Gastrocnemius medialis (tissue), 4 donors: ENCODE results near the gene COL9A3. TPM values are rescaled to one million over a fixed set of nuclear protein-coding genes. Genes with fewer than 3 reads are reported as not detected.

ENCODE experiments used
- ATAC-seq, 2 donors: fragments of 150-250 bp; one replicate each; pipeline ENCODE4 v1.9.1; 2016
- DNase-seq, 2 donors: peaks; one replicate each; pipeline ENCODE4 v3.0.0-alpha.2; 2019
- H3K27ac ChIP-seq, 4 donors: fragments of 200-600 bp; sonication (generic); 1 replicate in 1 of 4; 2 replicates in 3 of 4; pipeline ENCODE4 v1.5.1; 2016 to 2018; ENCODE audit warnings: mild to moderate bottlenecking in 2 of 4, moderate library complexity in 1 of 4
- H3K27me3 ChIP-seq, 3 donors: fragments of 200-600 bp; sonication (generic) in 2 of 3; 1 replicate in 1 of 3; 2 replicates in 2 of 3; pipeline versions ENCODE4 v1.5.1 to v1.6.0; 2016 to 2019; ENCODE audit warnings: mild to moderate bottlenecking in 1 of 3, moderate library complexity in 1 of 3
- H3K36me3 ChIP-seq, 2 donors: fragments of 200-600 bp; sonication (generic) in 1 of 2; one replicate each; pipeline ENCODE4 v1.5.1; 2017 to 2018
- H3K4me1 ChIP-seq, 2 donors: fragments of 200-600 bp; sonication (generic) in 1 of 2; one replicate each; pipeline ENCODE4 v1.5.1; 2016 to 2017; ENCODE audit warnings: mild to moderate bottlenecking in 2 of 2
- H3K4me3 ChIP-seq, 4 donors: fragments of 200-600 bp; sonication (generic) in 3 of 4; 1 replicate in 1 of 4; 2 replicates in 3 of 4; pipeline ENCODE4 v1.5.1; 2016 to 2019; ENCODE audit warnings: mild to moderate bottlenecking in 2 of 4
- H3K9me3 ChIP-seq, 3 donors: fragments of 200-600 bp; sonication (generic) in 2 of 3; 1 replicate in 1 of 3; 2 replicates in 2 of 3; pipeline ENCODE4 v1.5.1; 2016 to 2019
- POLR2A ChIP-seq, 2 donors: fragments of 450-650 bp; IDR thresholded peaks; one replicate each; pipeline ENCODE4 v1.6.1; 2017; ENCODE audit warnings: antibody characterized with exemption in 2 of 2, mild to moderate bottlenecking in 2 of 2, moderate library complexity in 2 of 2
- in situ Hi-C, 4 donors: fragments of 200-750 bp; cut with MboI; loops; one replicate each; pipeline versions ENCODE4 v1.15.0 to v1.8.0; 2017; ENCODE audit warnings: low sequenced_read_pairs in 4 of 4
- intact Hi-C: fragments of 100-400 bp; cut with DNase I; formaldehyde crosslinking; loops from one replicate; pipeline ENCODE4 v1.15.1; 2023; ENCODE audit warnings: low total_unique reads
- total RNA-seq, 4 donors: library from RNA; depleted of rRNA; stranded (reverse); fragments of >200 nt; gene quantifications; one replicate each; pipeline versions ENCODE4 v1.1.0 to v1.2.3, GENCODE V29; 2016
- TF ChIP-seq, protein P1 (sequence below), 5 experiments: fragments of 450-650 bp in 3 of 5; fragments of 200-600 bp in 2 of 5; sonication (generic) in 2 of 5; IDR thresholded peaks in 4 of 5; conservative IDR thresholded peaks in 1 of 5; 1 replicate in 4 of 5; 2 replicates in 1 of 5; pipeline ENCODE4 v1.5.1; 2016 to 2019; ENCODE audit warnings: antibody characterized with exemption in 5 of 5, mild to moderate bottlenecking in 3 of 5, moderate library complexity in 3 of 5

Gene COL9A3
- total RNA-seq, 4 donors from 2014 or later, result 0.41 to 4.1 (median 1.6) TPM

- Histone ChIP-seq H3K27me3 (no peaks in the 10 kb centered on the region), H3K4me1 (peaks cover 9% of the 10 kb centered on the region in 2 donors), H3K36me3 (peaks cover 0 to 14% of the 10 kb centered on the region in 2 donors), H3K4me3 (no peak overlapping the region), H3K9me3 (no peaks in the 10 kb centered on the region), H3K27ac (no peak overlapping the region)
- DNase-seq, result no peak
- ATAC-seq, result no peak
- no peak for TF ChIP-seq POLR2A (IDR thresholded peaks at IDR 0.05)
- TF ChIP-seq, protein P1, sequence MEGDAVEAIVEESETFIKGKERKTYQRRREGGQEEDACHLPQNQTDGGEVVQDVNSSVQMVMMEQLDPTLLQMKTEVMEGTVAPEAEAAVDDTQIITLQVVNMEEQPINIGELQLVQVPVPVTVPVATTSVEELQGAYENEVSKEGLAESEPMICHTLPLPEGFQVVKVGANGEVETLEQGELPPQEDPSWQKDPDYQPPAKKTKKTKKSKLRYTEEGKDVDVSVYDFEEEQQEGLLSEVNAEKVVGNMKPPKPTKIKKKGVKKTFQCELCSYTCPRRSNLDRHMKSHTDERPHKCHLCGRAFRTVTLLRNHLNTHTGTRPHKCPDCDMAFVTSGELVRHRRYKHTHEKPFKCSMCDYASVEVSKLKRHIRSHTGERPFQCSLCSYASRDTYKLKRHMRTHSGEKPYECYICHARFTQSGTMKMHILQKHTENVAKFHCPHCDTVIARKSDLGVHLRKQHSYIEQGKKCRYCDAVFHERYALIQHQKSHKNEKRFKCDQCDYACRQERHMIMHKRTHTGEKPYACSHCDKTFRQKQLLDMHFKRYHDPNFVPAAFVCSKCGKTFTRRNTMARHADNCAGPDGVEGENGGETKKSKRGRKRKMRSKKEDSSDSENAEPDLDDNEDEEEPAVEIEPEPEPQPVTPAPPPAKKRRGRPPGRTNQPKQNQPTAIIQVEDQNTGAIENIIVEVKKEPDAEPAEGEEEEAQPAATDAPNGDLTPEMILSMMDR (IDR thresholded peaks at IDR 0.05 in 4 of 5, conservative IDR thresholded peaks at IDR 0.05 in 1 of 5), result no peak
- intact Hi-C loops, result no loop called here
- in situ Hi-C loops, result no loop called here
Measured at GRCh38 chr20:62856931-62857619, 40.2 kb downstream of the COL9A3 start.

DNA sequence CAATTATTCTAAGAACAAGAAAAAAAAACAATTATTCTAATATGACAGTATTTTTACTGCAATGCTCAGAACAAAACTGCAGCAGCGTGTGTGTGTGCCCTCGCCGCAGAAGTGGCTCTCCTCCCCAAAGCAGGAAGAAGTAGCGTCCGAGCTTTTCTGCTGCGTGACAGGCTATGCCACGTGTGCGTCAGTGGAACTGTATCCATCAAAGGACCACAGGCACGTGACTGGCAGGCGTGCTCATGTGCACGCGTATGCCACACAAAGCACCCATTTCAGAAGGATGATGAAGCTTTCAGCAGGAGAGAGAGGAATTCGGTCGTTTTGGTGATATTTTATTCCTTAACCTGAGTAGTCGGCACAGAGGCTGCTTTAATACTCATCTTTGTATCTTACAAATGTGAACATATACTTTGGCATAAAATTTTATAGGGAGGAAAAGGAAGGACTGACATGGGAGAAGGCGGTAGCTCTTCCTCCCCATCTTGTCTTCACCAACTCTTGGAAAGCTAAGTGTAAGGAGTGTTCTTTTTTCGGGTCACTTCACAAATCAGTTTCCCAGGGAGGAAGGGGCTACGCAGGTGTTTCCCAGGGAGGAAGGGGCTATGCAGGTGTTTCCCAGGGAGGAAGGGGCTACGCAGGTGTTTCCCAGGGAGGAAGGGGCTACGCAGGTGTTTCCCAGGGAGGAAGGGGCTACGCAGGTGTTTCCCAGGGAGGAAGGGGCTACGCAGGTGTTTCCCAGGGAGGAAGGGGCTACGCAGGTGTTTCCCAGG lies 41.4 kb downstream of the COL9A3 start:
- Histone ChIP-seq H3K4me1 (peaks cover 9% of the 10 kb centered on the region in 2 donors), H3K36me3 (peaks cover 0 to 9% of the 10 kb centered on the region in 2 donors), H3K4me3 (no peak overlapping the region), H3K9me3 (no peaks in the 10 kb centered on the region), H3K27ac (no peak overlapping the region), H3K27me3 (no peaks in the 10 kb centered on the region)
- intact Hi-C loops (no loop called here), in situ Hi-C loops (no loop called here)
- DNase-seq (no peak), ATAC-seq (no peak)
- TF ChIP-seq POLR2A (IDR thresholded peaks at IDR 0.05), result no peak
- TF ChIP-seq, protein P1 (IDR thresholded peaks at IDR 0.05 in 4 of 5, conservative IDR thresholded peaks at IDR 0.05 in 1 of 5), result no peak

DNA sequence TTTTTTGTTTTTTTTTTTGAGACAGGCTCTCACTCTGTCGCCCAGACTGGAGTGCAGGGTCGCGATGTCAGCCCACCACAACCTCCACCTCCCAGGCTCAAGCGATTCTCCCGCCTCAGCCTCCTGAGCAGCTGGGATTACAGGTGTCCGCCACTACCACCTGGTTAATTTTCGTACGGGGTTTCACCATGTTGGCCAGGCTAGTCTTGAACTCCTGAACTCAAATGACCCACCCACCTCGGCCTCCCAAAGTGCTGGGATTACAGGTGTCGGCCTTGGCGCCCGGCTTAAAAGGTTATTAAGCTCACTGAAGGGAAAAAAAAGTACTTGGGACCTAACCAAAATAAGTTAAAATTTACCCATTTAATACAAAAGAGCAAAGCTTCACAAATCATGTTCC lies 42.9 kb downstream of the COL9A3 start:
- no peaks in the 10 kb centered on the region for H3K9me3 ChIP-seq
- H3K36me3 ChIP-seq, result peaks cover 0 to 9% of the 10 kb centered on the region in 2 donors
- H3K4me3 ChIP-seq, result no peak overlapping the region
- no peak overlapping the region for H3K27ac ChIP-seq
- in situ Hi-C loops, result no loop called here
- DNase-seq (no peak), ATAC-seq (no peak)
- H3K27me3 ChIP-seq, result no peaks in the 10 kb centered on the region
- H3K4me1 ChIP-seq, result peaks cover 9% of the 10 kb centered on the region in 2 donors
- TF ChIP-seq, protein P1 (IDR thresholded peaks at IDR 0.05 in 4 of 5, conservative IDR thresholded peaks at IDR 0.05 in 1 of 5), result no peak
- no peak for TF ChIP-seq POLR2A (IDR thresholded peaks at IDR 0.05)
- intact Hi-C loops, result loop anchor here (5.0 kb wide), 1 partner anchor 358 kb away; the partner anchor contains the start of gene YTHDF1

DNA sequence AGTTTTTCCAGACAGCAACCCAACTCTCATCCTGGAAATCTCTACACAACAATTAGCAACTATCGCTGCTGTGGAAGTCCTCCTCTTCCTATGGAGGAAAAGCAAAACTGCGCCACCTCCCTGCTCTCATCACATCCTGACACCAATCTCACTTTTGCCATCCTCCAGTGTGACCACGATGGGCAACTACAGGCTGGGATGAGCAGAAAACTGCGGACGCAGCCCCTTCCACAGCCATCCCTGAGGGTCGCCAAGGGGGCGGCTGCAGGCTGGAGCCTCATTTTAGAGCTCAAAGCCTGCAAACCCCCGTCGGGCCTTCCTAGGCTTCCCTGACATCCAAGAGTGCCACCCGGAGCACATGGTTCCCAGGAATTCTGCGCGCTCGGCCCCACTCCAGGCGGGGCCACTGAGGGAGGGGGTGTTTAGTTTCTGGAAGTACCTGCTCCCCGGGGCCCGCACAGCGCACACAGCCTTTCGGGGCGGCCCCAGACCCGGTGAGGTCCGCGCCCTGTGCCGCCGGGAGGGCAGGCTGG lies 43.6 kb downstream of the COL9A3 start:
- Histone ChIP-seq H3K27ac (no peak overlapping the region), H3K9me3 (no peaks in the 10 kb centered on the region), H3K4me1 (peaks cover 9% of the 10 kb centered on the region in 2 donors), H3K27me3 (no peaks in the 10 kb centered on the region), H3K36me3 (peaks cover 0 to 9% of the 10 kb centered on the region in 2 donors), H3K4me3 (peak overlapping the region; percentile 11 to 42 (median 33))
- no peak for DNase-seq
- in situ Hi-C loops, result no loop called here
- intact Hi-C loops, result loop anchor here (5.0 kb wide), 1 partner anchor 357 kb away; the partner anchor contains the start of gene YTHDF1
- TF ChIP-seq, protein P1 (IDR thresholded peaks at IDR 0.05 in 4 of 5, conservative IDR thresholded peaks at IDR 0.05 in 1 of 5), result no peak
- no peak for TF ChIP-seq POLR2A (IDR thresholded peaks at IDR 0.05)
- no peak for ATAC-seq
